Activated effector memory CD4-positive, alpha-beta T cell treated with anti-CD3 and anti-CD28 coated beads, Interleukin-2, amount 50 U/mL, for 16 hours (primary cell): Measurements from ENCODE around the gene KMT2A.

ENCODE experiments used
- DNase-seq: peaks from one replicate; pipeline ENCODE4 v3.0.0-alpha.2; 2020

Gene KMT2A

DNA sequence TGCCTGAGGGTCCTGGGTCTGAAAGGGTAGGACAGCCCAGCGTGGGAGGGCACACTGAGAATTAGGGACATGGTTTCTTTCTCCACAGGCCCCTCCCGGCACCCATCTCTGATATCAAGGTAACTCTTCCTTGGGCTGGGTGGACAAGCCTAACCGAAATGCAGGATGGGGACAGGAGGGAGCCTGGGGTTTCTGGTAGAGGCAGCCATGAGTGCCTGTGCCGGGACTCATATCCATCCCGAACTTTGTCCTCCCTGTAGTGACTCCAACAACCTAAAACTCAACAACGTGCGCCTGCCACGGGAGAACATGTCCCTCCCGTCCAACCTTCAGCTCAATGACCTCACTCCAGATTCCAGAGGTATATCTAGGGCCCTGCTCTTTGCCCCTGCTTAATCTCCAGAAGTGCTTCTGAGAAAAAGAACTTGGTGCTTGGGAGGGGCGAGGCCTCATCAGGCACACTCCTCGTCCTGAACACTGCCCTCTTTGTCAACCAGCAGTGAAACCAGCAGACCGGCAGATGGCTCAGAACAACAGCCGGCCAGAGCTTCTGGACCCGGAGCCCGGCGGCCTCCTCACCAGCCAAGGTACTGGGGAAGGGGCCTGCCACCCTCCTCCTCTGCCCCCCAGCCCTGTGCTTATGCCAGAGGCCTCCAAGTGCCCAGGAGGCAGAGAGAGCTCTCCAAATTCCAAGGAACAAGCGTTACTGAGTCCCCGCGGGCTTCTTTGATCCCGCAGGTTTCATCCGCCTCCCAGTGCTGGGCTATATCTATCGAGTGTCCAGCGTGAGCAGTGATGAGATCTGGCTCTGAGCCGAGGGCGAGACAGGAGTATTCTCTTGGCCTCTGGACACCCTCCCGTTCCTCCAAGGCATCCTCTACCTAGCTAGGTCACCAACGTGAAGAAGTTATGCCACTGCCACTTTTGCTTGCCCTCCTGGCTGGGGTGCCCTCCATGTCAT lies 97.8 kb downstream of the KMT2A start:
- no peak for DNase-seq

DNA sequence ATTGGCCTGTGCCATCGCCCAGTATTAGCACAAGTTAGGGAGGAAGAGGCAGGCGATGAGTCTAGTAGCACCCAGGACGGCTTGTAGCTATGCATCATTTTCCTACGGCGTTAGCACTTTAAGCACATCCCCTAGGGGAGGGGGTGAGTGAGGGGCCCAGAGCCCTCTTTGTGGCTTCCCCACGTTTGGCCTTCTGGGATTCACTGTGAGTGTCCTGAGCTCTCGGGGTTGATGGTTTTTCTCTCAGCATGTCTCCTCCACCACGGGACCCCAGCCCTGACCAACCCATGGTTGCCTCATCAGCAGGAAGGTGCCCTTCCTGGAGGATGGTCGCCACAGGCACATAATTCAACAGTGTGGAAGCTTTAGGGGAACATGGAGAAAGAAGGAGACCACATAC lies 99.0 kb downstream of the KMT2A start:
- no peak for DNase-seq

DNA sequence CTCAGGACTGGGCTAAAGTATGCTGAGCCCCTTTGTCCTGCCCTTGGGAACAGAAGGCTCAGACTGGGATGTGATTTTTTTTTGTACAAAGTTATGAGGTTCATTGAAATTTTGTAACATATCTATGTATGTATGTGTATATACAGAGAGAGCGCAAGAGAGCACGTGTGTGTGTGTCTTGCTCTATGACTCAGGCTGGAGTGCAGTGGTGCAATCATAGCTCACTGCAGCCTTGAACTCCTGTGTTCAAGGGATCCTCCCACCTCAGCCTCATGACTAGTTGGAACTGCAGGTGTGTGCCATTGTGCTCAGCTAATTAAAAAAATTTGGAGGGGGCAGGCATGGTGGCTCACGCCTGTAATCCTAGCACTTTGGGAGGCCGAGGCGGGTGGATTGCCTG lies 100.4 kb downstream of the KMT2A start:
- DNase-seq: no peak

DNA sequence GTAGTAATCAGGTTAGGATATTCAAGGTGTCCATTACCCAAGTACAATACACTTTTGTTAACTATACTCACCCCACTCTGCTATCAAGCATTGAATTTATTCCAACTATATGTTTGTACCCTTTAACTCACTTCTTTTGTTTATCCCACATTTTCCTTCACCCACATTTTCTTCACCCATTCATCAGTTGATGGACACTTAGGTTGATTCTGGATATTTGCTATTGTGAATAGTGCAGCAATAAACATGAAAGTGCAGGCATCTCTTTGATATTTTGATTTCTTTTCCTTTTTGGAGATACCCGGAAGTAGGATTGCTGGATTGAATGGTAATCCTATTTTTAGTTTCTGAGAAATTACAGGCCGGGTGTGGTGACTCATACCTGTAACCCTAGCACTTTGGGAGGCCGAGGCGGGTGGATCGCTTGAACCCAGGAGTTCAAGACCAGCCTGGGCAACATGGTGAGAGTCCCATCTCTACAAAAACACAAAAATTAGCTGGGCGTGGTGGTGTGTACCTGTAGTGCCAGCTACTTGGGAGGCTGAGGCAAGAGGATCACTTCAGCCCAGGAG lies 101.2 kb downstream of the KMT2A start:
- DNase-seq: no peak

DNA sequence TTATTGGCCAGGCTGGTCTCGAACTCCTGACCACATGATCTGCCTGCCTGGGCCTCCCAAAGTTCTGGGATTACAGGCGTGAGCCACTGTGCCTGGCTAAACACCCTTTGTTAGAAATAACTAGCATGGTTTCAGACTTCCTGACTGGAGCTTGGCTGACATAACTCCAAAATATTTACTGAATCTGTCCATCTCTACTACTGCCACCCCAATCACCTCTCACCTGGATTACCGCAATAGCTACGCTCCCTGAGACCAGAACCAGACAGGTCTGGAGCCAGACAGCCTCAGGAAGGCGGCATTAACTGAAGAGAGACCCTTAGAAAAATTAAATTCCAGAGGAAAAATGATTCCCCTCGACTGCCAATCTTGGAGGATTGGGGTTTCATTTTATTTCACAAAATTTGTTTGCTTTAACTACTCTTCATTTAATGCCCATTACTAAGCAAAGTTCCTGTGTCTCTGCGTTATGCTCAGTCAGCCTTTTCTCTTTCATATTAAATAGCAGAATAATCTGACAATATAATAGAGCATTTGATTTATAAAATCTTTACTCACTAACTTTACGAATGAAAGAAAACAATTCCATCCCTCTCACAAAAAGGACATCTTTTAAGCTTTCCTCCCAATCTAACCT lies 107.8 kb downstream of the KMT2A start:
- DNase-seq: peak; percentile 13

DNA sequence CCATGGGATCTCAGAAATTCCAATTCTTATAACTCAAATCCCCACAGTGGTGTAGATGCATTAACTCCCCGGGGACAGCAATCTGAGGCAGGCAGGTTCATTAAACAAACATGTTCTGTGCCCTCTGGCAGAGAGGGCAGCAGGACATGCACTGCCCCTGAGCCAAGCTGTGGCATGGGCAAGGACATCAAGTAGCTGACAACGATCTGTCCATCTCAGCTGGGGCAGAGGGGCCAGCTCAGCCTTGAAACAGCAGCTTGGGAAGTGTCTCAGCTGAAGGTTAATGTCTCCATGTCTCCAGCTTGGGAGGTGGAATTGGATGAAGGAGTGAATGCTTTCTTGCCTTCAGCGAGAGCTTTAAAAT lies 108.3 kb downstream of the KMT2A start:
- DNase-seq: no peak

DNA sequence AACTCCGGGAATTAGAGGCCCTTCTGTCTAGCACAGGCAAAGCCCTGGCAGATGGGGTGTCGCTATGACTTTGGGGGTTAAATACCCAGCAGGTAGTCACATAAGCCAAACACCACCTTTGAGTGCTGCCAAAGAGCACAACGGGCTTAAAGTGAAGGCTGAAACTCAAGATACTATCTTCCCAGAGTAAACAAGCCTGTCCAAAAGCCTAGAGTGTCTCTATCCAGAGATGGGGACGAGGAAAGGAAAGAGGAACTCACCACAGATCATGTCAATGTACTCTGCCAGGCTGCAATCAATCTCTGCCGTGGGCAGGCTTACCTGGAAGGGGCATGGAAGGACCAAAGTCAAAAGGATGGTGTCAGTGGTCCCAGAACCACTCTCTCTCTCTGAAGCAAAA lies 109.2 kb downstream of the KMT2A start:
- peak; percentile 21 for DNase-seq

DNA sequence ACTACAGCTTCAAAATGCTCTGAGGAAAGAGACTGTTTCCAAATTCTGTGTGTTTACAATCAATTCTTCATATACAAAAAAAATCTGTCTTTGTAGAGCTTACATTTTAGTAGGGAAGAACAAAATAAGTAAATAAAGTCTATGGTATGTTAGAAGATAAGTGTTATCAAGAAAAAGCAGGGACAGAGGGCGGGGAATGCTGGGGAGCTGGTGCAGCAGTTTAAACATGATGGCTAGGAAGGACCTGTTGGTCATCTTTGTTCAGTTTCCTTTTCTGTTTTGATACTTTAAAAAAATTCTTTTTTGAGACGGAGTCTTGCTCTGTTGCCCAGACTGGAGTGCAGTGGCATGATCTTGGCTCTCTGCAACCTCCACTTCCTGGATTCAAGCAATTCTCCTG lies 110.8 kb downstream of the KMT2A start:
- DNase-seq: no peak

DNA sequence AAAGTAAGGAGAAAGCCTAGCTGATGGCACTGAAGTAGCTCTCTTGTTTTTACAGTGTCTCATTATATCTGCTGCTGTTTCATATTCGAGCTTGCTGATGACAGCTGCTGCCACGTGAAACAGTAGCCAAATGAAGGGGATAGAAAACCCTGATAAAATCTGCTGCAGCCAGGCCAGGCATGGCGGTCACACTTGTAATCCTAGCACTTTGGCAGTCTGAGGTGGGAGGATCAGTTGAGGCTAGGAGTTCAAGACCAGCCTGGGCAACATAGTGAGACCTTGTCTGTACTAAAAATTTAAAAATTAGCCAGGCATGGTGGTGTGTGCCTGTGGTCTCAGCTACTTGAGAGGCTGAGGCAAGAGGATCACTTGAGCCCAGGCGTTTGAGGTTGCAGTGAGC lies 116.0 kb downstream of the KMT2A start:
- peak; percentile 16 for DNase-seq

DNA sequence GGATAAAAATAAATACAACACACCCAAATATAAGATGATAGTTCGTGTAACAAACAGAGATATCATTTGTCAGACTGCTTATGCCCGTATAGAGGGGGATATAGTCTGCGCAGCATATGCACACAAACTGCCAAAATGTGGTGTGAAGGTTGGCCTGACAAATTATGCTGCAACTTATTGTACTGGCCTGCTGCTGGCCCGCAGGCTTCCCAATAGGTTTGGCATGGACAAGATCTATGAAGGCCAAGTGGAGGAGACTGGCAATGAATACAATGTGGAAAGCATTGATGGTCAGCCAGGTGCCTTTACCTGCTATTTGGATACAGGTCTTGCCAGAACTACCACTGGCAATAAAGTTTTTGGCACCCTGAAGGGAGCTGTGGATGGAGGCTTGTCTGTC lies 124.5 kb downstream of the KMT2A start:
- DNase-seq: no peak

DNA sequence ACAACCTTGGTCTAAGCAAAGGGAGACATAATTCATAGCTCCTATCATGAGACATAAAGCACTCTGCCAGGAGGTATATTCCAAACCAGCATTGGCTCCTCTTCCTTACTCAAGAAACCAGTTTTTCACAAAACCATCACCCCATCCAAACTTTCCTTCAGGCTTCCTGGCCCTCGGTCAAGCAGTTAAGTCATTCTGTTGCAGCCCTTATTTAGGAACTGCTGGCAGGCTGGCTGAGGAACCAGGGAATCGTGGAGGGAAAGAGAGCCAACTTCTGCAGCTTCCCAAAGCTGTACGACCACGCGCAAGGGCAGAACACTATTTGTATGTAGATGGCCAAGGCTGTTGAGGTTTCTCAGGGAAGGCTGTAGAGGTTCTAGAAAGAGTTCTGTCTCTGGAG lies 128.8 kb downstream of the KMT2A start:
- DNase-seq: no peak

DNA sequence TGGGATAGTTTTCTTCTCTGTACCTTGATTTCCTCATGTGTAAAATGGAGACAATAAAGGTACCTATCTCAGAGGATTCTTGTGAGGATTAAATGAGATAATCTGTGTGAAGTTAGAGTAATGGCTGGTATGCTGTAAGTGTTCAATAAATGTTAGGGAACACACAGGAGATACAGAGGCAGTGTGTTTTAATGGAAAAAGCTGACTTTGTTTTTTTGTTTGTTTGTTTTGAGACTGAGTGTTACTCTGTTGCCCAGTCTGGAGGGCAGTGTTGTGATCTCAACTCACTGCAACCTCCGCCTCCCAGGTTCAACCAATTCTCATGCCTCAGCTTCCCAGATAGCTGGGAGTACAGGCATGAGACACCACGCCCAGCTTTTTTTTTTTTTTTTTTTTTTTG lies 133.4 kb downstream of the KMT2A start:
- DNase-seq: no peak

DNA sequence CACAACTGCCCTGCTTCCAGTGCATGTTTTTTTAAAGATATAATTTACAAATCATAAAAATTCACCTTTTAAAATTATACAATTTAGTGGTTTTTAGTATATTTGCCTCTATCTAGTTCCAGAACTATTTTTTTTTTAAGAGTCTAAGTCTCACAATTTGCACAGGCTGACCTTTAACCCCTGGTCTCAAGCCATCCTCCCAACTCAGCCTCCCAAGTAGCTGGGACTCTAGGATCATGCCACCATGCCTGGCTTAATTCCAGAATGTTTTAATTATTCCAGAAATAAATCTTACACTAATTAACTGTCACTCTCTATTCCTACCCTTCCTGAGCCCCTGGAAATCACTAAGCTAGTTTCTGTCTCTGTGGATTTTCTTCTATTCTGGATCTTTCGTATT lies 134.5 kb downstream of the KMT2A start:
- DNase-seq: no peak

DNA sequence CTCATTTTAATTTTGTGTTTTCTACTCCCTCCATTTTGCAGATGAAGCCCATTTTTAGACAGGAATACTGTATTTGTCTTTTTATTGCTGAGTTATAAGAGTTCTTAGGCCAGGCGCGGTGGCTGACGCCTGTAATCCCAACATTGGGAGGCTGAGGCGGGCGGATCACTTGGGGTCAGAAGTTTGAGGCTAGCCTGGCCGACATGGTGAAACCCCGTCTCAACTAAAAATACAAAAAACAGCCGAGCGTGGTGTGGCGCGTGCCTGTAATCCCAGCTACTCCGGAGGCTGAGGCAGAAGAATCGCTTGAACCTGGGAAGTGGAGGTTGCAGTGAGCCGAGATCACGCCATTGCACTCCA lies 135.4 kb downstream of the KMT2A start:
- peak; percentile 69 for DNase-seq

DNA sequence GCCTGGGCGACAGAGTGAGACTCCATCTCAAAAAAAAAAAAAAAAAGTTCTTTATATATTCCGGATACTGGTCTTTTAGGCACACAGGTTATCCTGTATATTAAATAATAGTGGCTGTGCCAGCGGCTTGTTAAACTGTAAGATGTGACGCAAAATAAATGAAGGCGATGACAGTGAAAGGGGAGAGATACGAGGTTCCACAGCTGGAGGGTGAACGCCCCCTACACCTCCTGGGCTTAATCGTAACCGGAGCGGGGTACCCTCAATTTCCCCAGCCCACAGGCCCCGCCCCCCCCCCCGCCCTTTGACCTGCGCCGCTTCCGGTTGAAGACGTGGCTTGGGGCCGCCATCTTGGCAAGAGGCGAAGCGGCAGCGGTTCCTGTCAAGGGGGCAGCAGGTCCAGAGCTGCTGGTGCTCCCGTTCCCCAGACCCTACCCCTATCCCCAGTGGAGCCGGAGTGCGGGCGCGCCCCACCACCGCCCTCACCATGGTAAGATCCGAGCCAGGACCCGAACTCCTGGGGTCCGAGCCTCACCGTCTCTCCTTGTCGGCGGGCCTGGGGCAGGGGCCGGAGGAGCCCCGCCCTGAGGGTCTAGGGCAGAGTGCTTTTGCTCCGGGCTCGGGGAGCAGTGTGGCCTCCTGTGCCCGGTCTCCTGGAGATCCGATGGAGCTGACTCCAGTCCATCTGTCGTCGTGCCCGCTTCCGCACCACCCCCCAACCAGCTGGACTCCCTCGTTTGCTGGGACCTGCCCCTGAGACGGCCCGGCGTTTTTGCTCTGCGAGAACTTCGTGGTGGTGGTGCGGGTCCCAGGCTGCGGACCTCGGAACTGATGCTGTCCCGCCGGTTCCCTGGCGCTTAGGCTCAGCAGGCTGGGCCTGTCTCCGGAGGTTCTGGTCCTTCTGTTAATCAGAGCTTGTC lies 136.0 kb downstream of the KMT2A start, which contains the start of gene ARCN1:
TSS of gene ARCN1 (plus strand) at position 349 of the 920 bp plus-strand sequence. CDS start at position 488, 139 bp downstream.
- peak; percentile 92 for DNase-seq

DNA sequence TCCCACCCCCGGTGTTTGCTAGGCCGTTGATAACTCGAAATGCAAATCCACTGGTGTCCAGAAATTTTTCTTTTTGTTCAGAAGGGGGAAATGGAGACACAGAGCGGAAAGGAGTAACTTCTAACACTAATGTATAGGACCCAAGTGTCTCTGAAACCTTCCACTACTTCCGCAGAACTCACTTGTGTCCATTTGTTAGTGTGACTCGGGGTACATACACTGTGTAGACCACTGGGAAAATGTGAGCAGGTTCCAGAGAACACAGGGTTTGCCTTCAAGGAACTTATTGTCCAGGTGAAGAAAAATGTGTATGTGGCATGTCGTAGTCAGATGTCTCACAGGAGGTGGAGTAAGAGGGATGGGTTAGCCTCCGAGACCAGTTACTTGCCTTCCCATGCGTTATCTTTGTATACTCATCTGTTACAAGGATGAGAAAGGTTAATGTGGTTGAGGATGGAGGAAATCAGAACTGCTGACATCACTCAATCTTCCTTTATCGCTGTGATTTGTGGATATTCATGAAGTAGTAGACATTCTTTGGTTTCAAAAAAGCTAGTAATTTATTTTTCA lies 136.8 kb downstream of the KMT2A start:
- DNase-seq: peak; percentile 66

DNA sequence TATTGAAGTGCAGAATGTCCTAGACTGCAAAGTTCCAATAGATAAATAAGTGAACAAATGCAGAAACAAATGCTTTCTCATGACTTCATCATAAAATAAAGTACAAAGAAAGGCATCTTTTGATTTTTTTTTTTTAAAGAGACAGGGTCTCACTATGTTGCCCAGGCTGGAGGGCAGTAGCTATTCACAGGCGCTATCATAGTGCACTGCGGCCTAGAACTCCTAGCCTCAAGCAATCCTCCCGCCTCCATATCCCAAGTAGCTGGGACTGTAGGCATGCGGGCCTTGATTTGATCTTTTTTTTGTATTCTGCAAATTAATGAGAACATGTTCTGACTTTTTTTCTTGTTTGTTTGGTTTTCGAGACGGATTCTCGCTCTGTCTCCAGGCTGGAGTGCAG lies 138.3 kb downstream of the KMT2A start:
- DNase-seq: no peak
